Kidney (tissue), 14 donors: Measurements from ENCODE around the gene TOLLIP. TPM values are rescaled to one million over a fixed set of nuclear protein-coding genes. Genes with fewer than 3 reads are reported as not detected.

Source experiments
- DNase-seq, 5 donors: peaks; one replicate each; pipeline ENCODE4 v3.0.0-alpha.2; 2013 to 2020
- FAIRE-seq: peaks from 2 replicates; lab custom pipeline; 2012; peaks lifted over from hg19 to GRCh38; lab: Jason Lieb, UNC
- H3K27ac ChIP-seq, 2 donors: one replicate each; pipeline ENCODE4 v1.7.0; 2013; ENCODE audit warnings: low read depth in 2 of 2, low read length in 2 of 2, inconsistent platforms in 1 of 2
- H3K27me3 ChIP-seq: one replicate; pipeline ENCODE4 v1.7.1; 2013; ENCODE audit warnings: low read length, inconsistent platforms; ENCODE audit not compliant: control insufficient read depth, insufficient read depth
- H3K36me3 ChIP-seq, 3 donors: one replicate each; pipeline versions ENCODE4 v1.7.0 to v1.7.1; 2013; ENCODE audit warnings: low read length in 3 of 3, control low read depth in 1 of 3, inconsistent platforms in 1 of 3; ENCODE audit not compliant: insufficient read depth in 3 of 3, control insufficient read depth in 2 of 3
- H3K4me1 ChIP-seq, 3 donors: one replicate each; pipeline versions ENCODE4 v1.7.0 to v1.7.1; 2013; ENCODE audit warnings: low read length in 3 of 3, inconsistent platforms in 1 of 3, low read depth in 1 of 3; ENCODE audit not compliant: control insufficient read depth in 2 of 3, insufficient read depth in 2 of 3
- H3K4me3 ChIP-seq, 3 donors: one replicate each; pipeline versions ENCODE4 v1.7.0 to v1.8.1; 2013; ENCODE audit warnings: low read length in 3 of 3, control low read depth in 1 of 3, inconsistent platforms in 1 of 3
- H3K9ac ChIP-seq, 3 donors: one replicate each; pipeline versions ENCODE4 v1.7.0 to v1.7.1; 2013; ENCODE audit warnings: low read length in 3 of 3, control low read depth in 1 of 3, inconsistent platforms in 1 of 3
- H3K9me3 ChIP-seq, 3 donors: one replicate each; pipeline versions ENCODE4 v1.7.0 to v1.7.1; 2013; ENCODE audit warnings: low read length in 3 of 3, control low read depth in 1 of 3, inconsistent platforms in 1 of 3; ENCODE audit not compliant: control insufficient read depth in 2 of 3, insufficient read depth in 1 of 3
- intact Hi-C: fragments of 100-400 bp; cut with DNase I; formaldehyde crosslinking; loops from one replicate; pipeline ENCODE4 v1.11.1; 2022
- polyA plus RNA-seq: library from polyadenylated mRNA; stranded (reverse); fragments of 350-450 nt; fragmentation: Illumina TruSeq; extraction: RNeasy Lipid Tissue Mini Kit (QIAGEN cat#74804); gene quantifications from one replicate; pipeline ENCODE4 v1.2.3, GENCODE V29; 2014; ENCODE audit warnings: low read depth, low replicate concordance; ENCODE audit not compliant: insufficient read depth
- total RNA-seq: library from RNA; stranded (reverse); fragmentation: NEBNext Ultra II Directional; extraction: Animal tissue kit (Norgen Biotek cat#: 25700); gene quantifications from one replicate; pipeline ENCODE4 v1.2.1, GENCODE V29; 2021
- TF ChIP-seq, protein P1 (sequence below): IDR thresholded peaks from 3 replicates; pipeline ENCODE4 v1.5.1; 2012; ENCODE audit warnings: mild to moderate bottlenecking, moderate library complexity, borderline replicate concordance; ENCODE audit not compliant: insufficient read depth; ENCODE audit errors: extremely low read depth
- donor health status: control.
- donor health status: control.
- donor health status: control.
- donor health status: control.
- donor health status: control.
- donor health status: DM: yes; HTN: yes; CAD: no.
- donor health status: Normal renal cell carcinoma (clear cell type).

Gene TOLLIP
- total and polyA plus RNA-seq, 2 donors from 2014 or later: 65.5 to 88.0 TPM

DNA sequence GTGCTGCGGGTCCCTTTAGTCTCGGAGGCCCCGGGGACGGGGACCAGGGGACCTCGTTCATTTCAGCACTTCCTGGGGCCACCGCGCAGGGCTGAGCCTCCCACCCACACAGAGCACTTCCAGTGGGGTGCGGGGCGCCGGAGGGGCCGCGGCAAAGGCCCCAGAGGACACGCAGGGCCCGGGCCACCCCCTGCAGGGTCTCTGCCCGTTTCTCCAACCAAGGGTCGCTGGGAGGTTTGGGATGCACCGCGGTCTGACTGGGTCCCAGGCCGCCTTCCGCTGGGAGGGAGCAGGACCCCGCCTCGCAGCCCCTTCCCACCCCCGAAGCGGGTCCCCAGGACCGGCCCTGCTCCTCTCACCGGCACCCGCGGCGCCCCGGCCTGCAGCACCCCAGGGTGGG is 37.5 kb downstream of the TOLLIP start:
- H3K9ac ChIP-seq: no peak overlapping the region
- FAIRE-seq: no peak

DNA sequence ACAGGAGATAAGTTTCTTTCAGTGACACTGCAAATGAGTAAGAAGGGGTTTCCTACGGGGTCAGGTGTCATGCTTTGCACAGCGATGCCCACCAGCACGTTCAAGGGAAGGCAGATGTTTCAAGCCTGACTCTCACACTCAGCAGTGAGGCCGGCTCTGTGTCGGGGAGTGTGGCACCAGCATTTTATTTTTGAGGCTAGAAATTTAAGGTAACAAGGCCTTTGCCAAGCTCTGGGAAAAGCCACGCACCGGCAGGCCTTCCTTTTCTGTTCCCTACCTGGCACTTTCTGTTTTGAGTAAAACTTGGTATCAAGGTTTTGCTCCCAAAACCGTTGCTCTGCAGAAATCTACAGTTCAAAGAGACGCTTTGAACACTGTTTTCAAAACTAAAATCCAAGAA is 38.0 kb downstream of the TOLLIP start:
- no peaks in the 10 kb centered on the region for H3K27me3 ChIP-seq
- H3K36me3 ChIP-seq: peaks cover 0 to 5% (median 3%) of the 10 kb centered on the region in 3 donors
- no peak overlapping the region for H3K4me3 ChIP-seq
- DNase-seq: no peak
- TF ChIP-seq, protein P1, sequence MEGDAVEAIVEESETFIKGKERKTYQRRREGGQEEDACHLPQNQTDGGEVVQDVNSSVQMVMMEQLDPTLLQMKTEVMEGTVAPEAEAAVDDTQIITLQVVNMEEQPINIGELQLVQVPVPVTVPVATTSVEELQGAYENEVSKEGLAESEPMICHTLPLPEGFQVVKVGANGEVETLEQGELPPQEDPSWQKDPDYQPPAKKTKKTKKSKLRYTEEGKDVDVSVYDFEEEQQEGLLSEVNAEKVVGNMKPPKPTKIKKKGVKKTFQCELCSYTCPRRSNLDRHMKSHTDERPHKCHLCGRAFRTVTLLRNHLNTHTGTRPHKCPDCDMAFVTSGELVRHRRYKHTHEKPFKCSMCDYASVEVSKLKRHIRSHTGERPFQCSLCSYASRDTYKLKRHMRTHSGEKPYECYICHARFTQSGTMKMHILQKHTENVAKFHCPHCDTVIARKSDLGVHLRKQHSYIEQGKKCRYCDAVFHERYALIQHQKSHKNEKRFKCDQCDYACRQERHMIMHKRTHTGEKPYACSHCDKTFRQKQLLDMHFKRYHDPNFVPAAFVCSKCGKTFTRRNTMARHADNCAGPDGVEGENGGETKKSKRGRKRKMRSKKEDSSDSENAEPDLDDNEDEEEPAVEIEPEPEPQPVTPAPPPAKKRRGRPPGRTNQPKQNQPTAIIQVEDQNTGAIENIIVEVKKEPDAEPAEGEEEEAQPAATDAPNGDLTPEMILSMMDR: no peak
- H3K4me1 ChIP-seq: peaks cover 0 to 4% (median 3%) of the 10 kb centered on the region in 3 donors
- intact Hi-C loops: no loop called here
- H3K9me3 ChIP-seq: no peaks in the 10 kb centered on the region
- H3K9ac ChIP-seq: no peak overlapping the region
- no peak for FAIRE-seq
- H3K27ac ChIP-seq: peak overlapping the region in 1 of 2 donors; percentile 13

More for the DNA sequence above, 37.5 kb downstream of the TOLLIP start:
- no peaks in the 10 kb centered on the region for H3K27me3 ChIP-seq
- H3K36me3 ChIP-seq: peaks cover 0 to 5% (median 5%) of the 10 kb centered on the region in 3 donors
- H3K9me3 ChIP-seq: no peaks in the 10 kb centered on the region
- H3K4me3 ChIP-seq: no peak overlapping the region
- H3K27ac ChIP-seq: no peak overlapping the region
- TF ChIP-seq, protein P1: no peak
- DNase-seq: peak in 1 of 5 donors; percentile 60
- intact Hi-C loops: no loop called here
- peaks cover 0 to 4% (median 3%) of the 10 kb centered on the region in 3 donors for H3K4me1 ChIP-seq

- intact Hi-C loops: no loop called here
- Histone ChIP-seq H3K4me3 (no peak overlapping the region), H3K9ac (no peak overlapping the region), H3K4me1 (peaks cover 0 to 4% (median 3%) of the 10 kb centered on the region in 3 donors), H3K27me3 (no peaks in the 10 kb centered on the region), H3K36me3 (peaks cover 0 to 4% (median 3%) of the 10 kb centered on the region in 3 donors), H3K9me3 (no peaks in the 10 kb centered on the region), H3K27ac (peak overlapping the region in 1 of 2 donors; percentile 23)
- FAIRE-seq (no peak), DNase-seq (peak in 3 of 5 donors; percentile 22 to 68 (median 26))
- TF ChIP-seq, protein P1: no peak
Measured at GRCh38 chr11:1271002-1271401, 38.4 kb downstream of the TOLLIP start.

GRCh38 chr11:1270476-1270875 is 39.0 kb downstream of the TOLLIP start:
- DNase-seq (peak in 1 of 5 donors; percentile 63), FAIRE-seq (no peak)
- peaks cover 0 to 4% (median 3%) of the 10 kb centered on the region in 3 donors for H3K4me1 ChIP-seq
- intact Hi-C loops: no loop called here
- no peaks in the 10 kb centered on the region for H3K27me3 ChIP-seq
- no peaks in the 10 kb centered on the region for H3K36me3 ChIP-seq
- no peaks in the 10 kb centered on the region for H3K9me3 ChIP-seq
- no peak overlapping the region for H3K4me3 ChIP-seq
- TF ChIP-seq, protein P1: no peak
- peak overlapping the region; percentile 4 to 23 for H3K27ac ChIP-seq
- no peak overlapping the region for H3K9ac ChIP-seq
